Measurements from ENCODE around the gene HOXA13.

- TF ChIP-seq, protein P1, sequence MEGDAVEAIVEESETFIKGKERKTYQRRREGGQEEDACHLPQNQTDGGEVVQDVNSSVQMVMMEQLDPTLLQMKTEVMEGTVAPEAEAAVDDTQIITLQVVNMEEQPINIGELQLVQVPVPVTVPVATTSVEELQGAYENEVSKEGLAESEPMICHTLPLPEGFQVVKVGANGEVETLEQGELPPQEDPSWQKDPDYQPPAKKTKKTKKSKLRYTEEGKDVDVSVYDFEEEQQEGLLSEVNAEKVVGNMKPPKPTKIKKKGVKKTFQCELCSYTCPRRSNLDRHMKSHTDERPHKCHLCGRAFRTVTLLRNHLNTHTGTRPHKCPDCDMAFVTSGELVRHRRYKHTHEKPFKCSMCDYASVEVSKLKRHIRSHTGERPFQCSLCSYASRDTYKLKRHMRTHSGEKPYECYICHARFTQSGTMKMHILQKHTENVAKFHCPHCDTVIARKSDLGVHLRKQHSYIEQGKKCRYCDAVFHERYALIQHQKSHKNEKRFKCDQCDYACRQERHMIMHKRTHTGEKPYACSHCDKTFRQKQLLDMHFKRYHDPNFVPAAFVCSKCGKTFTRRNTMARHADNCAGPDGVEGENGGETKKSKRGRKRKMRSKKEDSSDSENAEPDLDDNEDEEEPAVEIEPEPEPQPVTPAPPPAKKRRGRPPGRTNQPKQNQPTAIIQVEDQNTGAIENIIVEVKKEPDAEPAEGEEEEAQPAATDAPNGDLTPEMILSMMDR (optimal IDR thresholded peaks at IDR 0.05 in 1 of 3, IDR thresholded peaks at IDR 0.05 in 1 of 3, conservative IDR thresholded peaks at IDR 0.05 in 1 of 3; ENCODE audit: extremely low read depth in 1 of 3, insufficient read depth in 2 of 3, low read length in 3 of 3), result no peak
- TF ChIP-seq EZH2 (IDR thresholded peaks at IDR 0.05; ENCODE audit: low read length), result no peak
These were observed 47.7 kb downstream of the HOXA13 start, which contains the start of gene HOXA3 for GRCh38 chr7:27151931-27152815.

All from keratinocyte (primary cell).